C4-2B (cell line): Measurements from ENCODE around the gene RNASET2.

ENCODE experiments used
- H3K27ac ChIP-seq: fragments of 450-650 bp; 2 replicates; pipeline ENCODE4 v1.5.1; 2017
- CTCF ChIP-seq: fragments of 450-650 bp; conservative IDR thresholded peaks from 2 replicates; pipeline ENCODE4 v1.5.1; 2017; ENCODE audit warnings: mild to moderate bottlenecking
- ZFX ChIP-seq: fragments of 450-650 bp; IDR thresholded peaks from 2 replicates; pipeline ENCODE4 v1.6.1; 2017

RNASET2 gene

GRCh38 chr6:166997768-166998255, 41.5 kb upstream of the RNASET2 start:
- TF ChIP-seq CTCF (peak; percentile 54), ZFX (no peak)
- H3K27ac ChIP-seq, result peak overlapping the region; percentile 94

GRCh38 chr6:166997348-166997747, 41.0 kb upstream of the RNASET2 start:
- no peak for TF ChIP-seq CTCF
- no peak for TF ChIP-seq ZFX
- no peak overlapping the region for H3K27ac ChIP-seq

- TF ChIP-seq CTCF (no peak), ZFX (no peak)
These were observed 40.1 kb upstream of the RNASET2 start for GRCh38 chr6:166996406-166996805.

GRCh38 chr6:166989427-166990032, 33.2 kb upstream of the RNASET2 start:
- TF ChIP-seq CTCF, result peak; percentile 77
- no peak for TF ChIP-seq ZFX
- H3K27ac ChIP-seq, result no peak overlapping the region

More at GRCh38 chr6:166996406-166996805, 40.1 kb upstream of the RNASET2 start:
- no peak overlapping the region for H3K27ac ChIP-seq

GRCh38 chr6:166988674-166989201, 32.4 kb upstream of the RNASET2 start:
- no peak for TF ChIP-seq CTCF
- TF ChIP-seq ZFX, result no peak
- H3K27ac ChIP-seq, result no peak overlapping the region

GRCh38 chr6:166987930-166988329, 31.6 kb upstream of the RNASET2 start:
- no peak for TF ChIP-seq CTCF
- no peak for TF ChIP-seq ZFX
- H3K27ac ChIP-seq, result no peak overlapping the region

GRCh38 chr6:166987448-166987847, 31.1 kb upstream of the RNASET2 start:
- TF ChIP-seq ZFX (no peak), CTCF (no peak)
- H3K27ac ChIP-seq, result no peak overlapping the region
